Neural cell (in vitro differentiated cells): ENCODE data around the gene IFFO2. TPM values are rescaled to one million over a fixed set of nuclear protein-coding genes. Genes with fewer than 3 reads are reported as not detected.

ENCODE experiments used
- H2AFZ ChIP-seq: fragments of 200-600, 300-800 bp; sonication (generic), shearing (Covaris generic); 2 replicates; pipeline ENCODE4 v1.6.0; 2014; ENCODE audit warnings: low read depth, mild to moderate bottlenecking, antibody characterized with exemption, low read length, moderate library complexity
- H3F3A ChIP-seq: fragments of 200-600 bp; shearing (Covaris generic); 2 replicates; pipeline ENCODE4 v1.6.1; 2016; ENCODE audit warnings: mild to moderate bottlenecking, moderate library complexity, mixed read lengths, antibody characterized with exemption, low read length; ENCODE audit not compliant: insufficient read depth, poor library complexity, severe bottlenecking
- H3K27ac ChIP-seq: fragments of 200-600, 300-800 bp; sonication (generic), shearing (Covaris generic); 2 replicates; pipeline ENCODE4 v1.5.1; 2014; ENCODE audit warnings: mild to moderate bottlenecking, low read length, moderate library complexity
- H3K27me3 ChIP-seq: fragments of 300-800, 200-600 bp; sonication (generic), shearing (Covaris generic); 2 replicates; pipeline ENCODE4 v1.6.0; 2014; ENCODE audit warnings: mild to moderate bottlenecking, low read depth, low read length, moderate library complexity; ENCODE audit not compliant: insufficient read depth
- H3K36me3 ChIP-seq: fragments of 300-800, 200-600 bp; sonication (generic), shearing (Covaris generic); 2 replicates; pipeline ENCODE4 v1.5.1; 2014; ENCODE audit warnings: mild to moderate bottlenecking, antibody characterized with exemption, low read length, moderate library complexity; ENCODE audit not compliant: insufficient read depth
- H3K4me2 ChIP-seq: fragments of 300-800, 200-600 bp; sonication (generic), shearing (Covaris generic); 2 replicates; pipeline ENCODE4 v1.6.0; 2014; ENCODE audit warnings: mild to moderate bottlenecking, low read length
- H3K4me3 ChIP-seq: fragments of 300-800, 200-600 bp; sonication (generic), shearing (Covaris generic); 2 replicates; pipeline ENCODE4 v1.5.1; 2014; ENCODE audit warnings: mild to moderate bottlenecking, low read length, moderate library complexity
- H3K79me2 ChIP-seq: fragments of 200-600 bp; shearing (Covaris generic); replicated peaks from 2 replicates; pipeline ENCODE4 v1.6.0; 2014; ENCODE audit warnings: mild to moderate bottlenecking, low read length, moderate library complexity; ENCODE audit not compliant: insufficient read depth
- H3K9ac ChIP-seq: fragments of 300-800, 200-600 bp; sonication (generic), shearing (Covaris generic); 2 replicates; pipeline ENCODE4 v1.6.1; 2016; ENCODE audit warnings: mild to moderate bottlenecking, low read length, mixed read lengths
- H3K9me2 ChIP-seq: fragments of 200-600 bp; shearing (Covaris generic); 2 replicates; pipeline ENCODE4 v1.6.1; 2016; ENCODE audit warnings: mild to moderate bottlenecking, low read length, mixed read lengths; ENCODE audit not compliant: insufficient read depth
- H3K9me3 ChIP-seq: fragments of 200-600, 300-800 bp; sonication (generic), shearing (Covaris generic); 2 replicates; pipeline ENCODE4 v1.6.1; 2016; ENCODE audit warnings: mild to moderate bottlenecking, mixed run types, low read length, moderate library complexity, mixed read lengths
- H4K20me1 ChIP-seq: fragments of 200-600 bp; shearing (Covaris generic); 2 replicates; pipeline ENCODE4 v1.6.1; 2016; ENCODE audit warnings: mild to moderate bottlenecking, mixed run types; ENCODE audit not compliant: insufficient read depth
- CTCF ChIP-seq: fragments of 450-650 bp; IDR thresholded peaks from 2 replicates; pipeline ENCODE4 v1.5.1; 2014; ENCODE audit warnings: antibody characterized with exemption, mild to moderate bottlenecking, moderate library complexity; ENCODE audit not compliant: poor library complexity, severe bottlenecking
- EP300 ChIP-seq: fragments of 450-650 bp; conservative IDR thresholded peaks from 2 replicates; pipeline ENCODE4 v1.6.1; 2014; ENCODE audit warnings: antibody characterized with exemption, mild to moderate bottlenecking, moderate library complexity; ENCODE audit not compliant: poor library complexity, severe bottlenecking
- EZH2 ChIP-seq: fragments of 200-600, 300-800 bp; shearing (Covaris generic), sonication (generic); IDR thresholded peaks from 2 replicates; pipeline ENCODE4 v1.6.1; 2014; ENCODE audit warnings: antibody characterized with exemption, low read length, borderline replicate concordance, mild to moderate bottlenecking; ENCODE audit not compliant: insufficient read depth, poor library complexity, severe bottlenecking
- MXI1 ChIP-seq: fragments of 450-650 bp; conservative IDR thresholded peaks from 2 replicates; pipeline ENCODE4 v1.6.1; 2014; ENCODE audit warnings: antibody characterized with exemption, mild to moderate bottlenecking; ENCODE audit not compliant: poor library complexity, severe bottlenecking
- POLR2AphosphoS5 ChIP-seq: IDR thresholded peaks from 2 replicates; pipeline ENCODE4 v1.6.1; 2012
- RAD21 ChIP-seq: fragments of 450-650 bp; conservative IDR thresholded peaks from 2 replicates; pipeline ENCODE4 v1.6.1; 2014; ENCODE audit warnings: antibody characterized with exemption, mild to moderate bottlenecking, moderate library complexity
- REST ChIP-seq: IDR thresholded peaks from 2 replicates; pipeline ENCODE4 v1.6.1; 2012; ENCODE audit warnings: borderline replicate concordance
- SMC3 ChIP-seq: fragments of 450-650 bp; conservative IDR thresholded peaks from 2 replicates; pipeline ENCODE4 v1.6.1; 2014; ENCODE audit warnings: antibody characterized with exemption, mild to moderate bottlenecking, moderate library complexity; ENCODE audit not compliant: poor library complexity
- TAF1 ChIP-seq: IDR thresholded peaks from 2 replicates; pipeline ENCODE4 v1.6.1; 2012; ENCODE audit warnings: low read depth
- polyA plus RNA-seq: library from polyadenylated mRNA; depleted of rRNA; stranded (reverse); fragments of >200 nt; gene quantifications from 2 replicates; pipeline ENCODE4 v1.2.3, GENCODE V29; 2014

The IFFO2 gene
- polyA plus RNA-seq, 1 donor from 2014 or later: 2.6 TPM

- H3K4me2 ChIP-seq: peak within 1 kb of the TSS; percentile 77
- H2AFZ ChIP-seq: peak within 1 kb of the TSS; percentile 71
- H3K9me3 ChIP-seq: no peaks in the 10 kb centered on the region
- no peaks in the 10 kb centered on the region for H3K79me2 ChIP-seq
- H3K27me3 ChIP-seq: no peaks in the 10 kb centered on the region
- peak within 1 kb of the TSS; percentile 68 for H3K27ac ChIP-seq
- H3K9ac ChIP-seq: peak within 1 kb of the TSS; percentile 74
- no peaks in the 10 kb centered on the region for H3K36me3 ChIP-seq
- peak within 1 kb of the TSS; percentile 86 for H3K4me3 ChIP-seq
- no peaks in the 10 kb centered on the region for H3K9me2 ChIP-seq
- H3F3A ChIP-seq: no peaks in the 10 kb centered on the region
- H4K20me1 ChIP-seq: no peaks in the 10 kb centered on the region
- TF ChIP-seq TAF1: no peak
- TF ChIP-seq EP300: no peak
- TF ChIP-seq POLR2AphosphoS5: peak; percentile 12
- no peak for TF ChIP-seq REST
- no peak for TF ChIP-seq EZH2
- peak; percentile 68 for TF ChIP-seq MXI1
- no peak for TF ChIP-seq CTCF
- no peak for TF ChIP-seq RAD21
- peak; percentile 21 for TF ChIP-seq SMC3
These were observed 53.8 kb downstream of the IFFO2 start, which contains the start of gene ALDH4A1 for GRCh38 chr1:18902523-18903290. Gene ALDH4A1, minus strand, starts transcription at chr1:18902555. Its CDS starts 32 bp downstream, at chr1:18902523.

GRCh38 chr1:18901952-18902522 lies 54.4 kb downstream of the IFFO2 start:
- Histone ChIP-seq H3K27me3 (no peaks in the 10 kb centered on the region), H3K36me3 (no peaks in the 10 kb centered on the region), H3K9me2 (no peaks in the 10 kb centered on the region), H3K4me2 (peak overlapping the region; percentile 74), H3K4me3 (peak overlapping the region; percentile 86), H3K9ac (peak overlapping the region; percentile 74), H4K20me1 (no peaks in the 10 kb centered on the region), H3K79me2 (no peaks in the 10 kb centered on the region), H3F3A (no peaks in the 10 kb centered on the region), H3K9me3 (no peaks in the 10 kb centered on the region), H2AFZ (peak overlapping the region; percentile 34), H3K27ac (peak overlapping the region; percentile 68)
- no peak for TF ChIP-seq EZH2
- TF ChIP-seq EP300: no peak
- peak; percentile 13 for TF ChIP-seq SMC3
- TF ChIP-seq CTCF: no peak
- no peak for TF ChIP-seq REST
